Astrocyte of the cerebellum (primary cell): ENCODE results near the gene EIF3I.

ENCODE experiments used
- DNase-seq: peaks from one replicate; pipeline ENCODE4 v3.0.0-alpha.2; 2011; ENCODE audit warnings: low read depth
- H3K4me3 ChIP-seq: 2 replicates; pipeline ENCODE4 v1.5.1; 2011; ENCODE audit warnings: mild to moderate bottlenecking, low read depth, low read length, moderate library complexity
- CTCF ChIP-seq: IDR thresholded peaks from 2 replicates; pipeline ENCODE4 v1.5.1; 2012; ENCODE audit warnings: low read length, low read depth, moderate library complexity, mild to moderate bottlenecking; ENCODE audit errors: missing control alignments
- in situ Hi-C: cut with HindIII; loops from 2 replicates; pipeline ENCODE4 v1.10.0; 2017; ENCODE audit warnings: low sequenced_read_pairs

EIF3I gene

GRCh38 chr1:32273391-32274208, 51.4 kb downstream of the EIF3I start:
- TF ChIP-seq CTCF, result no peak
- no peak overlapping the region for H3K4me3 ChIP-seq
- in situ Hi-C loops, result no loop called here
- no peak for DNase-seq

GRCh38 chr1:32274646-32275340, 52.6 kb downstream of the EIF3I start:
- DNase-seq, result no peak
- H3K4me3 ChIP-seq, result no peak overlapping the region
- no peak for TF ChIP-seq CTCF
- in situ Hi-C loops, result no loop called here

GRCh38 chr1:32275424-32275823, 53.2 kb downstream of the EIF3I start:
- no peak for TF ChIP-seq CTCF
- in situ Hi-C loops, result no loop called here
- DNase-seq, result no peak
- H3K4me3 ChIP-seq, result no peak overlapping the region

- in situ Hi-C loops, result no loop called here
- DNase-seq, result no peak
Observed at GRCh38 chr1:32276032-32276782, 54.0 kb downstream of the EIF3I start.

More at GRCh38 chr1:32276032-32276782, 54.0 kb downstream of the EIF3I start:
- no peak overlapping the region for H3K4me3 ChIP-seq
- no peak for TF ChIP-seq CTCF
